Ishikawa (cell line): ENCODE results near the gene SRL.
A peak's percentile ranks its signal among the peaks of the same experiment; 100 is the strongest.

Experiments
- CEBPB ChIP-seq: IDR thresholded peaks from 2 replicates; pipeline ENCODE4 v1.6.1; 2012
- CREB1 ChIP-seq: IDR thresholded peaks from 2 replicates; pipeline ENCODE4 v1.6.1; 2012; ENCODE audit warnings: low read depth
- EGR1 ChIP-seq: IDR thresholded peaks from 2 replicates; pipeline ENCODE4 v1.6.1; 2012
- EP300 ChIP-seq: IDR thresholded peaks from 2 replicates; pipeline ENCODE4 v1.6.1; 2012; ENCODE audit warnings: borderline replicate concordance
- FOXM1 ChIP-seq: IDR thresholded peaks from 2 replicates; pipeline ENCODE4 v1.6.1; 2012; ENCODE audit warnings: low read depth, borderline replicate concordance
- MAX ChIP-seq: IDR thresholded peaks from 2 replicates; pipeline ENCODE4 v1.6.1; 2012
- NFIC ChIP-seq: IDR thresholded peaks from 2 replicates; pipeline ENCODE4 v1.6.1; 2012
- RAD21 ChIP-seq: IDR thresholded peaks from 2 replicates; pipeline ENCODE4 v1.6.1; 2012; ENCODE audit warnings: low read depth
- REST ChIP-seq: IDR thresholded peaks from 2 replicates; pipeline ENCODE4 v1.6.1; 2012; ENCODE audit warnings: low read depth, mild to moderate bottlenecking
- TAF1 ChIP-seq: IDR thresholded peaks from 2 replicates; pipeline ENCODE4 v1.6.1; 2012; ENCODE audit warnings: low read depth, mild to moderate bottlenecking
- TCF12 ChIP-seq: IDR thresholded peaks from 2 replicates; pipeline ENCODE4 v1.6.1; 2012; ENCODE audit warnings: low read depth
- TEAD4 ChIP-seq: IDR thresholded peaks from 2 replicates; pipeline ENCODE4 v1.6.1; 2012
- USF1 ChIP-seq: IDR thresholded peaks from 2 replicates; pipeline ENCODE4 v1.6.1; 2012
- YY1 ChIP-seq: IDR thresholded peaks from 2 replicates; pipeline ENCODE4 v1.6.1; 2012; ENCODE audit warnings: low read depth
- ZBTB7A ChIP-seq: IDR thresholded peaks from 2 replicates; pipeline ENCODE4 v1.6.1; 2012; ENCODE audit warnings: low read depth

Gene SRL

GRCh38 chr16:4241928-4242283 lies at the start of gene SRL:
Gene SRL (minus strand): TSS chr16:4242080. CDS start chr16:4242067, 13 bp downstream.
- TF ChIP-seq TCF12 (no peak), EP300 (no peak), TEAD4 (no peak), CEBPB (no peak), USF1 (no peak), TAF1 (no peak), EGR1 (no peak), REST (no peak), NFIC (no peak), FOXM1 (no peak), MAX (no peak), ZBTB7A (no peak), CREB1 (no peak), RAD21 (no peak)

GRCh38 chr16:4290236-4290830 lies 48.5 kb upstream of the SRL start:
- TF ChIP-seq CEBPB (peak; percentile 81), RAD21 (peak; percentile 40; the same call in 1 of the 2 replicates), TCF12 (no peak), TEAD4 (peak; percentile 71), USF1 (no peak)

- TF ChIP-seq MAX, result 0 out of 2 replicates have a peak, but pooled peaks have one; percentile 20
- no peak for TF ChIP-seq FOXM1
- peak; percentile 94 for TF ChIP-seq RAD21
- peak; percentile 83 for TF ChIP-seq ZBTB7A
Observed at GRCh38 chr16:4288148-4288921, 46.5 kb upstream of the SRL start.

GRCh38 chr16:4285167-4285566 lies 43.3 kb upstream of the SRL start:
- TF ChIP-seq CREB1 (no peak), YY1 (no peak), CEBPB (no peak), MAX (no peak), TEAD4 (no peak), FOXM1 (no peak)

- peak; percentile 38; the same call in 1 of the 2 replicates for TF ChIP-seq TEAD4
- TF ChIP-seq RAD21, result no peak
- TF ChIP-seq FOXM1, result no peak
- no peak for TF ChIP-seq YY1
- TF ChIP-seq ZBTB7A, result no peak
Observed at GRCh38 chr16:4283939-4284338, 42.1 kb upstream of the SRL start.

GRCh38 chr16:4283441-4283840 lies 41.6 kb upstream of the SRL start:
- TF ChIP-seq FOXM1 (no peak), TEAD4 (no peak), RAD21 (no peak), CREB1 (no peak), CEBPB (no peak)

- TF ChIP-seq ZBTB7A (no peak), REST (no peak), EP300 (no peak), TEAD4 (no peak), NFIC (no peak), TCF12 (no peak), CREB1 (no peak), USF1 (no peak), EGR1 (no peak), RAD21 (no peak), TAF1 (no peak), MAX (no peak), CEBPB (no peak), YY1 (no peak), FOXM1 (no peak)
Observed at GRCh38 chr16:4280625-4281024, 38.7 kb upstream of the SRL start.
